Smooth muscle cell (in vitro differentiated cells): ENCODE results near the gene CCDC60. TPM values are rescaled to one million over a fixed set of nuclear protein-coding genes. Genes with fewer than 3 reads are reported as not detected.

Experiments
- DNase-seq: peaks from one replicate; lab custom pipeline; 2025; ENCODE audit not compliant: unreplicated experiment; lab: John Stamatoyannopoulos, UW
- H2AFZ ChIP-seq: fragments of 200-600 bp; sonication (generic); 2 replicates; pipeline ENCODE4 v1.6.0; 2016; ENCODE audit warnings: antibody characterized with exemption, low read depth, mild to moderate bottlenecking
- H3F3A ChIP-seq: fragments of 200-600 bp; sonication (generic); 2 replicates; pipeline ENCODE4 v1.6.0; 2017; ENCODE audit warnings: antibody characterized with exemption, low read depth
- H3K27ac ChIP-seq: fragments of 200-600 bp; sonication (generic); 2 replicates; pipeline ENCODE4 v1.5.1; 2016; ENCODE audit warnings: low read depth, mild to moderate bottlenecking
- H3K27me3 ChIP-seq: fragments of 200-600 bp; sonication (generic); 2 replicates; pipeline ENCODE4 v1.6.1; 2016; ENCODE audit warnings: low read depth, mild to moderate bottlenecking
- H3K36me3 ChIP-seq: fragments of 200-600 bp; sonication (generic); 2 replicates; pipeline ENCODE4 v1.5.1; 2016; ENCODE audit warnings: low read depth
- H3K4me1 ChIP-seq: fragments of 200-600 bp; sonication (generic); 2 replicates; pipeline ENCODE4 v1.5.1; 2016; ENCODE audit warnings: low read depth
- H3K4me2 ChIP-seq: fragments of 200-600 bp; sonication (generic); 2 replicates; pipeline ENCODE4 v1.6.0; 2016; ENCODE audit warnings: mild to moderate bottlenecking
- H3K4me3 ChIP-seq: fragments of 200-600 bp; sonication (generic); 2 replicates; pipeline ENCODE4 v1.5.1; 2016; ENCODE audit warnings: mild to moderate bottlenecking
- H3K79me2 ChIP-seq: fragments of 200-600 bp; sonication (generic); 2 replicates; pipeline ENCODE4 v1.6.0; 2016; ENCODE audit warnings: low read depth, mild to moderate bottlenecking
- H3K9ac ChIP-seq: fragments of 200-600 bp; sonication (generic); 2 replicates; pipeline ENCODE4 v1.6.0; 2016; ENCODE audit warnings: low read depth
- H3K9me3 ChIP-seq: fragments of 200-600 bp; sonication (generic); replicated peaks from 2 replicates; pipeline ENCODE4 v1.5.1; 2016; ENCODE audit warnings: low read depth
- H4K20me1 ChIP-seq: fragments of 200-600 bp; sonication (generic); 2 replicates; pipeline ENCODE4 v1.6.0; 2016; ENCODE audit warnings: low read depth
- WGBS: methylation state at CpG from one replicate; pipeline ENCODE4 v1.1.7; 2016; ENCODE audit warnings: low lambda C conversion rate; 5-methylcytosine and 5-hydroxymethylcytosine counted together
- polyA plus RNA-seq: library from polyadenylated mRNA; unstranded; fragments of >200 nt; fragmentation: Nextera tagmentation; extraction: Ambion mirVana; gene quantifications from 2 replicates; pipeline ENCODE4 v1.2.1, GENCODE V29; 2016
- total RNA-seq: library from RNA; depleted of rRNA; stranded (reverse); fragments of >200 nt; gene quantifications from 2 replicates; pipeline ENCODE4 v1.2.3, GENCODE V29; 2014
- TF ChIP-seq, protein P1 (sequence below): fragments of 200-600 bp; sonication (generic); IDR thresholded peaks from 2 replicates; pipeline ENCODE4 v1.5.1; 2017; ENCODE audit warnings: borderline replicate concordance, mild to moderate bottlenecking, antibody characterized with exemption; ENCODE audit not compliant: insufficient read depth, poor library complexity, severe bottlenecking

The CCDC60 gene
- total and polyA plus RNA-seq, 2 experiments from 2014 or later: not detected

- H3K4me1 ChIP-seq: no peaks in the 10 kb centered on the region
- no peaks in the 10 kb centered on the region for H3K27me3 ChIP-seq
- no peaks in the 10 kb centered on the region for H3K9me3 ChIP-seq
- no peak for DNase-seq
- no peak overlapping the region for H2AFZ ChIP-seq
- H3K9ac ChIP-seq: no peak overlapping the region
- no peaks in the 10 kb centered on the region for H3K36me3 ChIP-seq
- 73% methylated on average over 5 of the region's 5 CpGs for WGBS
- no peak overlapping the region for H3K4me3 ChIP-seq
- no peaks in the 10 kb centered on the region for H3F3A ChIP-seq
- no peak overlapping the region for H3K4me2 ChIP-seq
- no peaks in the 10 kb centered on the region for H4K20me1 ChIP-seq
- TF ChIP-seq, protein P1, sequence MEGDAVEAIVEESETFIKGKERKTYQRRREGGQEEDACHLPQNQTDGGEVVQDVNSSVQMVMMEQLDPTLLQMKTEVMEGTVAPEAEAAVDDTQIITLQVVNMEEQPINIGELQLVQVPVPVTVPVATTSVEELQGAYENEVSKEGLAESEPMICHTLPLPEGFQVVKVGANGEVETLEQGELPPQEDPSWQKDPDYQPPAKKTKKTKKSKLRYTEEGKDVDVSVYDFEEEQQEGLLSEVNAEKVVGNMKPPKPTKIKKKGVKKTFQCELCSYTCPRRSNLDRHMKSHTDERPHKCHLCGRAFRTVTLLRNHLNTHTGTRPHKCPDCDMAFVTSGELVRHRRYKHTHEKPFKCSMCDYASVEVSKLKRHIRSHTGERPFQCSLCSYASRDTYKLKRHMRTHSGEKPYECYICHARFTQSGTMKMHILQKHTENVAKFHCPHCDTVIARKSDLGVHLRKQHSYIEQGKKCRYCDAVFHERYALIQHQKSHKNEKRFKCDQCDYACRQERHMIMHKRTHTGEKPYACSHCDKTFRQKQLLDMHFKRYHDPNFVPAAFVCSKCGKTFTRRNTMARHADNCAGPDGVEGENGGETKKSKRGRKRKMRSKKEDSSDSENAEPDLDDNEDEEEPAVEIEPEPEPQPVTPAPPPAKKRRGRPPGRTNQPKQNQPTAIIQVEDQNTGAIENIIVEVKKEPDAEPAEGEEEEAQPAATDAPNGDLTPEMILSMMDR: no peak
- no peaks in the 10 kb centered on the region for H3K79me2 ChIP-seq
- no peak overlapping the region for H3K27ac ChIP-seq
Observed at GRCh38 chr12:119375883-119376190, 41.3 kb downstream of the CCDC60 start.

DNA sequence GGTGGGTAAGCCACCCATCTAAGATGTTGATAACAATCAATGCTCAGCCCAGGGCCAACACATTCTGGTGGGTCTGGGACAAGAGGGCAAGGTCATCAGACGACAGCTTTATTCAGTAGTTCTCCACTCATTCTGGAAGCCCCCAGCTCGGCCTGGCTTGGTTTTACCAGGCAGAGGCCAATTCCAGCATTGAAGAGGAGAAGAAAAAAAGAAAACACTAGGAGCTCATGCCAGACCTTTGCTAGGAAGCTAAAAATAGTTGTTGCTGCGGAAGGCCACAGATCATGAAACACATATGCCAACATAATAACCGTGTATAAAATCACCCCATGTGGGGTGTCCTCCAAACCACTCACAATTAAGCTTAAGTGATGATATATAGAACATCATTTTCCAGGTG lies 44.4 kb downstream of the CCDC60 start:
- no peaks in the 10 kb centered on the region for H3K36me3 ChIP-seq
- no peak overlapping the region for H3K4me3 ChIP-seq
- H3K9ac ChIP-seq: no peak overlapping the region
- H3K27ac ChIP-seq: no peak overlapping the region
- no peaks in the 10 kb centered on the region for H3K4me1 ChIP-seq
- WGBS: 90% methylated on average over 4 of the region's 4 CpGs
- no peaks in the 10 kb centered on the region for H4K20me1 ChIP-seq
- H2AFZ ChIP-seq: no peak overlapping the region
- no peaks in the 10 kb centered on the region for H3K27me3 ChIP-seq
- no peak for DNase-seq
- H3F3A ChIP-seq: no peaks in the 10 kb centered on the region
- H3K79me2 ChIP-seq: no peaks in the 10 kb centered on the region
- TF ChIP-seq, protein P1: no peak
- no peaks in the 10 kb centered on the region for H3K9me3 ChIP-seq
- no peak overlapping the region for H3K4me2 ChIP-seq

- Histone ChIP-seq H2AFZ (no peak overlapping the region), H3K36me3 (no peaks in the 10 kb centered on the region), H3K79me2 (no peaks in the 10 kb centered on the region), H3K27ac (no peak overlapping the region), H4K20me1 (no peaks in the 10 kb centered on the region), H3F3A (no peaks in the 10 kb centered on the region), H3K9ac (no peak overlapping the region), H3K4me1 (no peaks in the 10 kb centered on the region), H3K4me3 (no peak overlapping the region), H3K9me3 (no peaks in the 10 kb centered on the region), H3K4me2 (no peak overlapping the region), H3K27me3 (no peaks in the 10 kb centered on the region)
- DNase-seq: no peak
- WGBS: 72% methylated on average over 5 of the region's 5 CpGs
- TF ChIP-seq, protein P1: no peak
Observed at GRCh38 chr12:119381471-119382235, 47.1 kb downstream of the CCDC60 start.

GRCh38 chr12:119383206-119383605 lies 48.7 kb downstream of the CCDC60 start:
- Histone ChIP-seq H3K4me3 (no peak overlapping the region), H3K4me1 (no peaks in the 10 kb centered on the region), H3F3A (no peaks in the 10 kb centered on the region), H3K9me3 (no peaks in the 10 kb centered on the region), H4K20me1 (no peaks in the 10 kb centered on the region), H3K4me2 (no peak overlapping the region), H3K27ac (no peak overlapping the region), H3K79me2 (no peaks in the 10 kb centered on the region), H3K9ac (no peak overlapping the region), H3K36me3 (no peaks in the 10 kb centered on the region), H2AFZ (no peak overlapping the region), H3K27me3 (no peaks in the 10 kb centered on the region)
- TF ChIP-seq, protein P1: no peak
- WGBS: 88% methylated on average over 7 of the region's 7 CpGs
- no peak for DNase-seq
